HepG2 (cell line): ENCODE measurements around the gene TFF2. TPM values are rescaled to one million over a fixed set of nuclear protein-coding genes. Genes with fewer than 3 reads are reported as not detected.

Experiments used
- AHDC1 ChIP-seq: sonication (generic); formaldehyde crosslinking; IDR thresholded peaks from 2 replicates; pipeline ENCODE4 v1.5.1; 2020; ENCODE audit warnings: mild to moderate bottlenecking, missing genetic modification reagents, borderline replicate concordance
- EP300 ChIP-seq, 3 experiments: sonication (generic) in 1 of 3; formaldehyde crosslinking in 1 of 3; IDR thresholded peaks; 2 replicates each; pipeline versions ENCODE4 v1.5.1 to v1.6.1; 2011 to 2020; ENCODE audit warnings: low read depth in 2 of 3, low read length in 2 of 3, borderline replicate concordance in 1 of 3, improper control_type of control experiment in 1 of 3, mild to moderate bottlenecking in 1 of 3, missing genetic modification reagents in 1 of 3, moderate library complexity in 1 of 3
- HNF1A ChIP-seq, 2 experiments: sonication (generic) in 1 of 2; formaldehyde crosslinking in 1 of 2; IDR thresholded peaks; 2 replicates each; pipeline versions ENCODE4 v1.4.0 to v1.6.1; 2016 to 2020; ENCODE audit warnings: borderline replicate concordance in 1 of 2, low read depth in 1 of 2, mild to moderate bottlenecking in 1 of 2, missing genetic modification reagents in 1 of 2
- HOXA9 ChIP-seq: sonication (generic); formaldehyde crosslinking; IDR thresholded peaks from 2 replicates; pipeline ENCODE4 v1.8.1; 2022; ENCODE audit warnings: missing genetic modification reagents, mild to moderate bottlenecking, moderate library complexity, borderline replicate concordance
- KDM2A ChIP-seq: sonication (generic); formaldehyde crosslinking; IDR thresholded peaks from 2 replicates; pipeline ENCODE4 v1.4.0; 2020; ENCODE audit warnings: low read depth, missing genetic modification reagents, borderline replicate concordance
- KDM4B ChIP-seq: sonication (generic); formaldehyde crosslinking; IDR thresholded peaks from 2 replicates; pipeline ENCODE4 v1.4.0; 2020; ENCODE audit warnings: missing genetic modification reagents
- ZNF362 ChIP-seq: sonication (generic); formaldehyde crosslinking; IDR thresholded peaks from 2 replicates; pipeline ENCODE4 v1.4.0; 2020; ENCODE audit warnings: missing genetic modification reagents, mild to moderate bottlenecking, borderline replicate concordance
- polyA plus RNA-seq, 8 experiments: library from polyadenylated mRNA; depleted of rRNA in 3 of 8; stranded (reverse) in 7 of 8; unstranded in 1 of 8; fragments of >200 nt; fragmentation: Illumina TruSeq in 4 of 8; extraction: Trizol in 4 of 8; gene quantifications; 2 replicates each; pipeline versions ENCODE4 v1.2.1 to v1.2.3, GENCODE V29; 2011 to 2016; ENCODE audit warnings: low read depth in 4 of 8, missing spikeins in 1 of 8, mixed read lengths in 1 of 8; ENCODE audit not compliant: insufficient read depth in 1 of 8
- total RNA-seq, 5 experiments: library from RNA; depleted of rRNA; stranded (reverse); fragments of >200 nt; fragmentation: Illumina TruSeq; extraction: Trizol; gene quantifications; 2 replicates each; pipeline ENCODE4 v1.2.3, GENCODE V29; 2016; ENCODE audit warnings: low read depth in 1 of 5
- TF ChIP-seq, protein P1 (sequence below): sonication (generic); formaldehyde crosslinking; IDR thresholded peaks from 2 replicates; pipeline ENCODE4 v1.4.0; 2020; ENCODE audit warnings: mild to moderate bottlenecking, missing genetic modification reagents

TFF2 gene
- total and polyA plus RNA-seq, 2 of the 13 experiments (the other 11 are each of a cell fraction or from before 2014, with no cell fraction given): 1.5 TPM; not detected in 1

DNA sequence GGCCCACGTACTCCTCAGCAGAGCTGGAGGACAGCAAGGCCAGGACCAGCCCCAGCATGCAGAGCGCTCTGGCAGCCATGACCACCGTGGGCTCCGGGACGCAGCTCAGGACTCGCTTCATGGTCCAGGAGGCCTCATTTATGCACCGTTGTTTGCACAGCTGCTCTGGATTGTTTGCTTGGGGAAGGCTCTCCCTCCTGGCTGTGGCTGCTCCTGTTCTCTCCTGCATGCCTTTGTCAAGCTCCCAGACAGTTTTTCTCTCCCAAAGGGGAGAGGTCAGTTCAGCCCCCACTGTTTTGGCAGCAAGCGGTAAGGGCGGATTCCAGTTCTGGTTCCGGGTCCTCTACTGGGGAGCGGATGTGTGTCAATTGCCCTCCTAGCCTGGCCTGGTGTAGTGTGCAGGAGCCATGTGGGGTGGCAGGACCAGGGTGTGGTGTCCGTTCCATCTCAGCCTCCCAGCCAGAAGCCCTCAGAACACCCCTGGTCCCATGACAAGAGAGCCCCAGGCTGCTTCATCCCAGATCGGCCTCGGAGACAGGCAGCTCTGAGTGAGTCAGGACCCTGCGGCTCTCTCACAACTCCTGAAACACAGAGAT lies 35.4 kb downstream of the TFF2 start, which contains the start of gene TFF3 (continued):
- TF ChIP-seq AHDC1 (CRISPR knock-in tag) (no peak), HNF1A (IDR thresholded peaks at IDR 0.05; ENCODE audit: low read depth) (no peak), HNF1A (CRISPR knock-in tag; IDR thresholded peaks at IDR 0.05; ENCODE audit: borderline replicate concordance) (no peak), EP300 (IDR thresholded peaks at IDR 0.05; ENCODE audit: low read depth in 2 of 2, low read length in 2 of 2) (peak in 1 of 2 experiments; percentile 54; a peak in 1 of 4 replicates), EP300 (CRISPR knock-in tag; IDR thresholded peaks at IDR 0.05; ENCODE audit: borderline replicate concordance) (no peak), HOXA9 (CRISPR knock-in tag) (no peak), KDM4B (CRISPR knock-in tag) (no peak; the same call in 1 of the 2 replicates), KDM2A (CRISPR knock-in tag) (peak; percentile 61; the same call in 1 of the 2 replicates), ZNF362 (CRISPR knock-in tag) (peak; percentile 38; the same call in 1 of the 2 replicates)
- TF ChIP-seq, protein P1, sequence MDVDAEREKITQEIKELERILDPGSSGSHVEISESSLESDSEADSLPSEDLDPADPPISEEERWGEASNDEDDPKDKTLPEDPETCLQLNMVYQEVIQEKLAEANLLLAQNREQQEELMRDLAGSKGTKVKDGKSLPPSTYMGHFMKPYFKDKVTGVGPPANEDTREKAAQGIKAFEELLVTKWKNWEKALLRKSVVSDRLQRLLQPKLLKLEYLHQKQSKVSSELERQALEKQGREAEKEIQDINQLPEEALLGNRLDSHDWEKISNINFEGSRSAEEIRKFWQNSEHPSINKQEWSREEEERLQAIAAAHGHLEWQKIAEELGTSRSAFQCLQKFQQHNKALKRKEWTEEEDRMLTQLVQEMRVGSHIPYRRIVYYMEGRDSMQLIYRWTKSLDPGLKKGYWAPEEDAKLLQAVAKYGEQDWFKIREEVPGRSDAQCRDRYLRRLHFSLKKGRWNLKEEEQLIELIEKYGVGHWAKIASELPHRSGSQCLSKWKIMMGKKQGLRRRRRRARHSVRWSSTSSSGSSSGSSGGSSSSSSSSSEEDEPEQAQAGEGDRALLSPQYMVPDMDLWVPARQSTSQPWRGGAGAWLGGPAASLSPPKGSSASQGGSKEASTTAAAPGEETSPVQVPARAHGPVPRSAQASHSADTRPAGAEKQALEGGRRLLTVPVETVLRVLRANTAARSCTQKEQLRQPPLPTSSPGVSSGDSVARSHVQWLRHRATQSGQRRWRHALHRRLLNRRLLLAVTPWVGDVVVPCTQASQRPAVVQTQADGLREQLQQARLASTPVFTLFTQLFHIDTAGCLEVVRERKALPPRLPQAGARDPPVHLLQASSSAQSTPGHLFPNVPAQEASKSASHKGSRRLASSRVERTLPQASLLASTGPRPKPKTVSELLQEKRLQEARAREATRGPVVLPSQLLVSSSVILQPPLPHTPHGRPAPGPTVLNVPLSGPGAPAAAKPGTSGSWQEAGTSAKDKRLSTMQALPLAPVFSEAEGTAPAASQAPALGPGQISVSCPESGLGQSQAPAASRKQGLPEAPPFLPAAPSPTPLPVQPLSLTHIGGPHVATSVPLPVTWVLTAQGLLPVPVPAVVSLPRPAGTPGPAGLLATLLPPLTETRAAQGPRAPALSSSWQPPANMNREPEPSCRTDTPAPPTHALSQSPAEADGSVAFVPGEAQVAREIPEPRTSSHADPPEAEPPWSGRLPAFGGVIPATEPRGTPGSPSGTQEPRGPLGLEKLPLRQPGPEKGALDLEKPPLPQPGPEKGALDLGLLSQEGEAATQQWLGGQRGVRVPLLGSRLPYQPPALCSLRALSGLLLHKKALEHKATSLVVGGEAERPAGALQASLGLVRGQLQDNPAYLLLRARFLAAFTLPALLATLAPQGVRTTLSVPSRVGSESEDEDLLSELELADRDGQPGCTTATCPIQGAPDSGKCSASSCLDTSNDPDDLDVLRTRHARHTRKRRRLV (CRISPR knock-in tag): no peak
